ENCODE results near the gene HTRA3. TPM values are rescaled to one million over a fixed set of nuclear protein-coding genes. Genes with fewer than 3 reads are reported as not detected.

HTRA3 gene
- total and polyA plus RNA-seq, 2 of the 8 experiments (the other 6 are each of a cell fraction or from before 2014, with no cell fraction given) = 3.2 to 5.8 TPM

GRCh38 chr4:8225706-8226443 is 43.7 kb upstream of the HTRA3 start:
- TF ChIP-seq EGR1 (IDR thresholded peaks at IDR 0.05; ENCODE audit: borderline replicate concordance, low read depth, low read length) (peak; percentile 94), CHD1 (IDR thresholded peaks at IDR 0.05; ENCODE audit: low read depth, low read length) (no peak), POU5F1 (IDR thresholded peaks at IDR 0.05; ENCODE audit: low read depth, low read length) (no peak), NANOG (IDR thresholded peaks at IDR 0.05; ENCODE audit: insufficient read depth, low read depth, low read length, poor library complexity, severe bottlenecking) (no peak), SIN3A (conservative IDR thresholded peaks at IDR 0.05 in 1 of 2, IDR thresholded peaks at IDR 0.05 in 1 of 2; ENCODE audit: low read depth in 1 of 2, low read length in 2 of 2) (no peak), SIRT6 (IDR thresholded peaks at IDR 0.05; ENCODE audit: low read length) (no peak), RFX5 (IDR thresholded peaks at IDR 0.05; ENCODE audit: borderline replicate concordance, low read depth, low read length) (no peak), TAF1 (IDR thresholded peaks at IDR 0.05; ENCODE audit: low read depth, low read length) (no peak), SP1 (IDR thresholded peaks at IDR 0.05; ENCODE audit: low read depth, low read length) (0 out of 2 replicates have a peak, but pooled peaks have one; percentile 39)
- H2BK15ac ChIP-seq (ENCODE audit: low read length) = no peak overlapping the region
- no peaks in the 10 kb centered on the region for H3K79me1 ChIP-seq (ENCODE audit: low read depth, low read length)
- peak overlapping the region; percentile 29 for H4K5ac ChIP-seq (ENCODE audit: insufficient read length, low read depth, low read length)
- H3K23ac ChIP-seq (ENCODE audit: insufficient read length) = no peak overlapping the region
- peak overlapping the region; percentile 75 for H2BK120ac ChIP-seq (replicated peaks; ENCODE audit: low read depth, low read length)
- DNase-seq (ENCODE audit: low read depth in 1 of 2, low spot score in 2 of 2) (no peak), FAIRE-seq (no peak)
- H4K20me1 ChIP-seq (replicated peaks in 1 of 2; ENCODE audit: control insufficient read depth in 1 of 2, insufficient read depth in 2 of 2, low read length in 2 of 2) = no peaks in the 10 kb centered on the region
- H3K56ac ChIP-seq (replicated peaks; ENCODE audit: insufficient read length, low read depth, low read length) = peak overlapping the region; percentile 1
- H3K36me3 ChIP-seq (ENCODE audit: control insufficient read depth in 2 of 4, insufficient read depth in 4 of 4, low read length in 3 of 4) = no peaks in the 10 kb centered on the region
- peak overlapping the region; percentile 90; the same call in 1 of the 2 replicates for H2BK12ac ChIP-seq (ENCODE audit: low read depth, low read length)
- H3K14ac ChIP-seq (ENCODE audit: insufficient read length) = no peak overlapping the region
- H3K4me1 ChIP-seq (replicated peaks in 1 of 4; ENCODE audit: control insufficient read depth in 3 of 4, insufficient read depth in 4 of 4, low read length in 3 of 4) = peaks cover 6 to 17% (median 11%) of the 10 kb centered on the region in 4 experiments
- peak overlapping the region; percentile 7; the same call in 1 of the 2 replicates for H3K27ac ChIP-seq (ENCODE audit: low read depth, low read length)
- no peak overlapping the region for H3K18ac ChIP-seq (ENCODE audit: extremely low read depth, low read length)
- no peaks in the 10 kb centered on the region; a peak in 1 of 7 replicates for H3K27me3 ChIP-seq (replicated peaks in 1 of 4; ENCODE audit: control insufficient read depth in 3 of 4, extremely low read depth in 1 of 4, insufficient read depth in 3 of 4, low read length in 3 of 4)
- ChIA-PET POLR2A (ENCODE audit: partially characterized antibody) (no interaction called here), CTCF (ENCODE audit: partially characterized antibody) (interaction anchor here (0.7 to 5.3 kb wide), 14 partner anchors 9 to 230 kb away, joined by 3 to 27 read pairs (median 4); no protein-coding TSS in a partner anchor)
- WGBS, 2 experiments (ENCODE audit: extremely low coverage in 1 of 2, insufficient coverage in 1 of 2, insufficient read length in 1 of 2, insufficient replicate concordance in 2 of 2, low coverage in 1 of 2, low lambda C conversion rate in 2 of 2, missing lambda C conversion rate in 1 of 2) = 37% methylated on average over 10 of the region's 10 CpGs; no CpG with 5 or more reads in 1 of the 2 experiments
- no peak overlapping the region for H3K9ac ChIP-seq (replicated peaks in 1 of 4; ENCODE audit: extremely low read depth in 1 of 4, low read depth in 3 of 4, low read length in 3 of 4)
- H2AK5ac ChIP-seq (ENCODE audit: low read depth, low read length) = 0 out of 2 replicates have a peak overlapping the region, but pooled peaks have one; percentile 39
- no peaks in the 10 kb centered on the region for H3K9me3 ChIP-seq (ENCODE audit: insufficient read depth in 2 of 2, low read depth in 1 of 2, low read length in 1 of 2)
- H2BK20ac ChIP-seq (ENCODE audit: low read length) = peak overlapping the region; percentile 90; the same call in 1 of the 2 replicates
- no peaks in the 10 kb centered on the region; the same call in 1 of the 2 replicates for H3K23me2 ChIP-seq (ENCODE audit: low read depth, low read length)
- peak overlapping the region; percentile 88; the same call in 1 of the 2 replicates for H2BK5ac ChIP-seq (ENCODE audit: low read depth, low read length)
- no peaks in the 10 kb centered on the region for H3K79me2 ChIP-seq (ENCODE audit: control insufficient read depth in 1 of 2, insufficient read depth in 2 of 2, low read length in 2 of 2)
- H3K4ac ChIP-seq (replicated peaks; ENCODE audit: insufficient read length, low read depth, low read length) = peak overlapping the region; percentile 75
- H2AFZ ChIP-seq (ENCODE audit: low read length) = peak overlapping the region; percentile 63
- peak overlapping the region; percentile 59 for H4K8ac ChIP-seq (ENCODE audit: extremely low read depth, insufficient read depth, low read length)
- H3K4me2 ChIP-seq (ENCODE audit: insufficient read depth in 1 of 2, low read depth in 2 of 2, low read length in 2 of 2) = peak overlapping the region in 1 of 2 experiments; percentile 3; a peak in 1 of 4 replicates
- H4K91ac ChIP-seq (replicated peaks; ENCODE audit: insufficient read length, low read length) = peak overlapping the region; percentile 88
- peak overlapping the region in 1 of 4 experiments; percentile 7; a peak in 1 of 8 replicates for H3K4me3 ChIP-seq (ENCODE audit: extremely low read depth in 1 of 4, insufficient read depth in 2 of 4, low read depth in 3 of 4, low read length in 4 of 4)

All from H1 (cell line).